GM18868 (cell line): ENCODE measurements around the gene TSPAN31.

ENCODE experiments used
- ATAC-seq: cut with Tn5 transposase; IDR thresholded peaks from one replicate; pipeline ENCODE4 v1.9.1; 2021; ENCODE audit warnings: mild to moderate bottlenecking, moderate library complexity; ENCODE audit not compliant: unreplicated experiment

Gene TSPAN31

GRCh38 chr12:57782243-57782607 is 37.4 kb downstream of the TSPAN31 start:
- peak; percentile 13 for ATAC-seq

GRCh38 chr12:57782608-57783465 is 38.0 kb downstream of the TSPAN31 start, which contains the start of gene TSFM:
Gene TSFM, plus strand, starts transcription at chr12:57782787. Its CDS starts 15 bp downstream, at chr12:57782802.
- peak; percentile 84 for ATAC-seq

DNA sequence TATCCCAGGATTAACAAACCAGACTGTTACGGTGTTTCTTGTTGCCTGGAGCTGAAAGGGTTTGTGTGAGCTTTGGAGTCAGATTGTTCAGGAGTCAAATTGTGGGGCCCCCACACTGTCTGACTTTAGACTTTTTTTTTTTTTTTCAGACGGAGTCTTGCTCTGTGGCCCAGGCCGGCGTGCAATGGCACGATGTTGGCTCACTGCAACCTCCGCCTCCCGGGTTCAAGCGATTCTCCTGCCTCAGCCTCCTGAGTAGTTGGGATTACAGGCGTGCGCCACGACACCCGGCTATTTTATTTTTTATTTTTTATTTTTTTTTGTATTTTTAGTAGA is 38.6 kb downstream of the TSPAN31 start:
- no peak for ATAC-seq

GRCh38 chr12:57783861-57784260 is 39.0 kb downstream of the TSPAN31 start:
- ATAC-seq: no peak

DNA sequence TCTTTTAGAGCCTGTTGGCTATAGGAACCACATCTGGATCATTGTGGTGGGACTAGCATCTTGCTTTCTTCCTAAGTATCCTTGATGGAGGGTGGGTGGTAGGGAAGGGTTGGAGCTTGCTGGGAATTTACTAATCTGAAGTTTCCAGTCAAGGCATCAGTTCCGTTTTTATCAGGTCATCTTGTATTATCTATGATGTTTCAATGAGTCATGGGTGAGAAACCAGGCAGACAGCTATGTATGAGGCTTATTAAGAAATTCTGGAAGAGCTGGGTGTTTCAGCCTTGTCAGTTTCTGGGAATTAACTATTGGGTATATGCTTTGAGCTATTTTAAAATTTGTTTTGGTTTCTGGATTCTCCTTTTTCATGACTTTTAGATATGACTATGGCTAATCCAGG is 49.1 kb downstream of the TSPAN31 start:
- ATAC-seq: no peak

DNA sequence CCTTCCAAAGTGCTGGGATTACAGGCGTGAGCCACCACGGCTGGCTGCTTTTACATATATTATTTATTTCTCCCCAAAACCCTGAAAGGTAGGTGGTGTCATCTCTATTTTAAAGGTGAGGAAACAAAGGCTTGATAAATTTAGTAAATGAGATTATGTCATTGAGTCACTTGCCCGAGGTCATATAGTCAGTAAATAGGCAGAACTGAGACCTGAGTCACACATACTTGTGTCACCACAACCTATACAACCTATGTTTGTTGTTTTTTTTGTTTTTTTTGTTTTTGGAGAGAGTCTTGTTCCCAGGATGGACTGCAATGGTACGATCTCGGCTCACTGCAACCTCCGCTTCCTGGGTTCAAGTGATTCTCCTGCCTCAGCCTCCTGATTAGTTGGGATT is 50.5 kb downstream of the TSPAN31 start:
- no peak for ATAC-seq

DNA sequence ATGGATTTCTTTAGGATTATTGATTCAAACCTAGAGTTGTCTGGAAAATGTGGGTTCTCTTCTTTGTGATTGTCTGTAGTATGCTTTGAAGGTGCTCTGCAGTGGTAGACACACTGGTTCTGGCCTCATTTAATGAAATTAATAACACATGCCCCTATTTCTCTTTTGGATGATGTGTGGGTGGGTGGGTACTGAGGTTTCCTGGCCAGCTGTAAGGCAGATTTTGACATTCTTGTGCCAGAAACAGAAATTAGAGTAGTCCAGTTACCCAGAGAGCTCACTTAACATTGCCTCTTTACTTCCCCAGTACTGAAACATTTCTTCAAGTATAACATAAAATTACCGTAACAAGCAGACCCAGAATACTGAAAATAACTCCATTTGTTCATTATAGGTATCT is 52.2 kb downstream of the TSPAN31 start:
- ATAC-seq: no peak

DNA sequence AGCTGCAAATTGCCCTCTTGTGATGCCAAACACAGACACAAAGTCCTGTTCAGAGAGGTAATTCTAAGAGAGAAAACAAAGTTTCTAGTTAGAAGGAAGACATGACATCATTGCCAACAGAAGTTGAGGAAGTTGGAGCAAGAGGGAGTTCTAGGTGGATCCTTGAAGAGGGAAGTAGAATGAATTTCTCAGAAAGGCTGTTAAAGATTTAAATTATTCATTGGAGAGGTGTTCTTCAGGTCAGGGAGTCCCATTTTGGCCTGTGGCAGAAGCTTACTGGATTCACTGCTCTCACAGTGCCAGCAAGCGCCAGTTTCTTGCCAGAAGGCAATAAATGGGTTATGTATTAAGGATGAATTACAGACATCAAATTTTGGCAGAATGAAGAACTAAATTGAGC is 53.1 kb downstream of the TSPAN31 start:
- ATAC-seq: no peak
